HG02970 (cell line): ENCODE data around the gene SLC39A13.

Experiments used
- ATAC-seq: cut with Tn5 transposase; IDR thresholded peaks from one replicate; pipeline ENCODE4 v1.9.1; 2021; ENCODE audit warnings: mild to moderate bottlenecking, moderate library complexity, moderate number of reproducible peaks; ENCODE audit not compliant: unreplicated experiment, low FRiP score

The SLC39A13 gene

GRCh38 chr11:47399860-47400767 is 8.3 kb upstream of the SLC39A13 start:
- peak; percentile 30 for ATAC-seq

GRCh38 chr11:47400768-47401279 is 7.6 kb upstream of the SLC39A13 start:
- peak; percentile 47 for ATAC-seq

- no peak for ATAC-seq
Measured at GRCh38 chr11:47403135-47403534, 5.3 kb upstream of the SLC39A13 start.

GRCh38 chr11:47403571-47403970 is 4.8 kb upstream of the SLC39A13 start:
- no peak for ATAC-seq

GRCh38 chr11:47406896-47407745 is 1.3 kb upstream of the SLC39A13 start:
- ATAC-seq: no peak

- ATAC-seq: no peak
Measured at GRCh38 chr11:47408598-47409439, 429 bp downstream of the SLC39A13 start.

- no peak for ATAC-seq
Measured at GRCh38 chr11:47409440-47410369, 1.3 kb downstream of the SLC39A13 start.

- no peak for ATAC-seq
Measured at GRCh38 chr11:47410370-47411264, 2.2 kb downstream of the SLC39A13 start.

- ATAC-seq: no peak
Measured at GRCh38 chr11:47411884-47412746, 3.7 kb downstream of the SLC39A13 start.

- no peak for ATAC-seq
Measured at GRCh38 chr11:47413351-47413750, 5.0 kb downstream of the SLC39A13 start.

- ATAC-seq: no peak
Measured at GRCh38 chr11:47413908-47414684, 5.7 kb downstream of the SLC39A13 start.

- ATAC-seq: no peak
Measured at GRCh38 chr11:47414685-47415070, 6.3 kb downstream of the SLC39A13 start.

GRCh38 chr11:47415091-47415854 is 6.9 kb downstream of the SLC39A13 start:
- no peak for ATAC-seq

- no peak for ATAC-seq
Measured at GRCh38 chr11:47415949-47416472, 7.6 kb downstream of the SLC39A13 start.

- no peak for ATAC-seq
Measured at GRCh38 chr11:47417712-47418111, 9.3 kb downstream of the SLC39A13 start.
